NCI-H748 (cell line): ENCODE measurements around the gene HIP1R.
A peak's percentile ranks its signal among the peaks of the same experiment; 100 is the strongest.
"Not testable (repeated sequence)": the region's sequence is repeated elsewhere in the genome, so short reads cannot be mapped to it uniquely, and the experiment has no call there.

Experiments used
- DNase-seq: peaks from one replicate; lab custom pipeline; 2025; ENCODE audit not compliant: unreplicated experiment; lab: John Stamatoyannopoulos, UW

Gene HIP1R

GRCh38 chr12:122871851-122872780 lies 36.9 kb downstream of the HIP1R start:
- DNase-seq, result peak; percentile 21

- no peak for DNase-seq
These were observed 37.6 kb downstream of the HIP1R start for GRCh38 chr12:122872815-122873361.

GRCh38 chr12:122873540-122873939 lies 38.3 kb downstream of the HIP1R start:
- no peak for DNase-seq

- DNase-seq, result no peak
These were observed 38.8 kb downstream of the HIP1R start for GRCh38 chr12:122874081-122874480.

- DNase-seq, result no peak
These were observed 40.4 kb downstream of the HIP1R start for GRCh38 chr12:122875590-122876220.

GRCh38 chr12:122876281-122876680 lies 41.0 kb downstream of the HIP1R start:
- DNase-seq, result not testable (repeated sequence)

GRCh38 chr12:122876731-122877130 lies 41.5 kb downstream of the HIP1R start:
- DNase-seq, result no peak

- no peak for DNase-seq
These were observed 43.7 kb downstream of the HIP1R start for GRCh38 chr12:122878780-122879612.

GRCh38 chr12:122880155-122880667 lies 45.0 kb downstream of the HIP1R start:
- no peak for DNase-seq

GRCh38 chr12:122880668-122881067 lies 45.4 kb downstream of the HIP1R start:
- DNase-seq, result no peak

- no peak for DNase-seq
These were observed 47.8 kb downstream of the HIP1R start for GRCh38 chr12:122882908-122883558.

GRCh38 chr12:122884091-122884826 lies 49.0 kb downstream of the HIP1R start:
- no peak for DNase-seq

GRCh38 chr12:122884860-122885259 lies 49.6 kb downstream of the HIP1R start:
- DNase-seq, result no peak

- no peak for DNase-seq
These were observed 50.9 kb downstream of the HIP1R start for GRCh38 chr12:122886161-122886560.

- DNase-seq, result no peak
These were observed 51.9 kb downstream of the HIP1R start for GRCh38 chr12:122886851-122887818.

GRCh38 chr12:122887819-122888212 lies 52.6 kb downstream of the HIP1R start:
- no peak for DNase-seq

- peak; percentile 68 for DNase-seq
These were observed 53.0 kb downstream of the HIP1R start for GRCh38 chr12:122888232-122888752.
